Glutamatergic neuron (in vitro differentiated cells): ENCODE data around the gene KDM1A. TPM values are rescaled to one million over a fixed set of nuclear protein-coding genes. Genes with fewer than 3 reads are reported as not detected.

Experiments used
- DNase-seq: peaks from one replicate; pipeline ENCODE4 v3.0.0; 2022
- H3K27ac Mint-ChIP-seq: one replicate; pipeline ENCODE4 v1.8.0; 2020; ENCODE audit warnings: mild to moderate bottlenecking, mixed read lengths, inconsistent platforms; ENCODE audit not compliant: unreplicated experiment
- H3K27me3 Mint-ChIP-seq: one replicate; pipeline ENCODE4 v1.8.0; 2020; ENCODE audit warnings: mild to moderate bottlenecking, moderate library complexity, mixed read lengths, inconsistent platforms; ENCODE audit not compliant: unreplicated experiment
- H3K36me3 Mint-ChIP-seq: one replicate; pipeline ENCODE4 v1.8.0; 2020; ENCODE audit warnings: mild to moderate bottlenecking, mixed read lengths, inconsistent platforms; ENCODE audit not compliant: unreplicated experiment
- H3K4me1 Mint-ChIP-seq: one replicate; pipeline ENCODE4 v1.8.0; 2020; ENCODE audit warnings: mild to moderate bottlenecking, low read depth, mixed read lengths, inconsistent platforms; ENCODE audit not compliant: unreplicated experiment
- H3K4me3 Mint-ChIP-seq: one replicate; pipeline ENCODE4 v1.8.0; 2020; ENCODE audit warnings: mild to moderate bottlenecking, mixed read lengths, inconsistent platforms; ENCODE audit not compliant: unreplicated experiment
- H3K9me3 Mint-ChIP-seq: one replicate; pipeline ENCODE4 v1.8.0; 2020; ENCODE audit warnings: mild to moderate bottlenecking, moderate library complexity, mixed read lengths, inconsistent platforms; ENCODE audit not compliant: unreplicated experiment
- CTCF ChIP-seq: fragments of 200-600 bp; sonication (generic); IDR thresholded peaks from one replicate; pipeline ENCODE4 v1.5.0; 2021; ENCODE audit not compliant: partially characterized antibody, unreplicated experiment
- total RNA-seq: library from RNA; stranded (reverse); fragmentation: NEBNext Ultra II Directional; extraction: Animal tissue kit (Norgen Biotek cat#: 25700); gene quantifications from one replicate; pipeline ENCODE4 v1.2.1, GENCODE V29; 2021; ENCODE audit not compliant: unreplicated experiment

The KDM1A gene
- total RNA-seq, 1 donor from 2014 or later = 301 TPM

- DNase-seq = no peak
- H3K4me3 Mint-ChIP-seq = peak overlapping the region; percentile 96
- peaks cover 5% of the 10 kb centered on the region for H3K4me1 Mint-ChIP-seq
- peaks cover 19% of the 10 kb centered on the region for H3K9me3 Mint-ChIP-seq
- H3K27me3 Mint-ChIP-seq = peaks cover 5% of the 10 kb centered on the region
- H3K36me3 Mint-ChIP-seq = peaks cover 7% of the 10 kb centered on the region
- peak overlapping the region; percentile 97 for H3K27ac Mint-ChIP-seq
- no peak for TF ChIP-seq CTCF
Observed at GRCh38 chr1:23018661-23019093, 591 bp upstream of the KDM1A start.

GRCh38 chr1:23019863-23020625 lies 776 bp downstream of the KDM1A start:
- H3K27me3 Mint-ChIP-seq = peaks cover 8% of the 10 kb centered on the region
- H3K4me1 Mint-ChIP-seq = peaks cover 2% of the 10 kb centered on the region
- peak overlapping the region; percentile 98 for H3K4me3 Mint-ChIP-seq
- peak overlapping the region; percentile 99 for H3K27ac Mint-ChIP-seq
- peak; percentile 74 for DNase-seq
- peaks cover 12% of the 10 kb centered on the region for H3K36me3 Mint-ChIP-seq
- peaks cover 23% of the 10 kb centered on the region for H3K9me3 Mint-ChIP-seq
- no peak for TF ChIP-seq CTCF

GRCh38 chr1:23020706-23021405 lies 1.6 kb downstream of the KDM1A start:
- no peak for DNase-seq
- peak overlapping the region; percentile 99 for H3K27ac Mint-ChIP-seq
- peaks cover 2% of the 10 kb centered on the region for H3K4me1 Mint-ChIP-seq

GRCh38 chr1:23021834-23022233 lies 2.6 kb downstream of the KDM1A start:
- peak overlapping the region; percentile 28 for H3K27ac Mint-ChIP-seq
- TF ChIP-seq CTCF = no peak
- DNase-seq = no peak
- peaks cover 8% of the 10 kb centered on the region for H3K27me3 Mint-ChIP-seq
- H3K4me1 Mint-ChIP-seq = peaks cover 2% of the 10 kb centered on the region
- peaks cover 12% of the 10 kb centered on the region for H3K36me3 Mint-ChIP-seq
- H3K9me3 Mint-ChIP-seq = peaks cover 23% of the 10 kb centered on the region
- peak overlapping the region; percentile 98 for H3K4me3 Mint-ChIP-seq

More at GRCh38 chr1:23020706-23021405, 1.6 kb downstream of the KDM1A start:
- Mint-ChIP-seq H3K9me3 (peaks cover 23% of the 10 kb centered on the region), H3K36me3 (peaks cover 12% of the 10 kb centered on the region), H3K4me3 (peak overlapping the region; percentile 98), H3K27me3 (peaks cover 8% of the 10 kb centered on the region)
- TF ChIP-seq CTCF = no peak
